Globus pallidus (tissue), 1 donor: Measurements from ENCODE around the gene JPH2.

Experiments used
- DNase-seq: peaks from one replicate; pipeline ENCODE4 v3.0.0-alpha.2; 2015; ENCODE audit warnings: low spot score

Gene JPH2

DNA sequence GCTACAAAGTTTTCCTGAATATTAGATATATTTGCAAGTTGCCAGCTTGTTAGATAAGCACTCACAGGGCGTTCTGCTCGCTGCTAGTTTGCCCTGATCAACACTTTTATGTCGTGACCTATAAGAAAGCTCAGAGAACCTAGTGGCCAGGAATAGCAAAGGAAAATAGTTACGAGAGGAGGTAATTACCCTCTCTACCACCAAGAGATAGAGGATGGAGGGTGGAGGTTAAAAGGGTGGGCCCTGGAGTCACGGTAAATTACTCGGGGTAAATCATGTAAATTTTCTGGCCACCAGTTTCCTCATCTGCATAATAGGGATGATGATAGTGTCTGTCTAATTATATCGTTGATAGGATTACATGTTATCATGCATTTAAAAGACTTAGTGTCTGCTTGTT, 87.2 kb downstream of the JPH2 start:
- no peak for DNase-seq

DNA sequence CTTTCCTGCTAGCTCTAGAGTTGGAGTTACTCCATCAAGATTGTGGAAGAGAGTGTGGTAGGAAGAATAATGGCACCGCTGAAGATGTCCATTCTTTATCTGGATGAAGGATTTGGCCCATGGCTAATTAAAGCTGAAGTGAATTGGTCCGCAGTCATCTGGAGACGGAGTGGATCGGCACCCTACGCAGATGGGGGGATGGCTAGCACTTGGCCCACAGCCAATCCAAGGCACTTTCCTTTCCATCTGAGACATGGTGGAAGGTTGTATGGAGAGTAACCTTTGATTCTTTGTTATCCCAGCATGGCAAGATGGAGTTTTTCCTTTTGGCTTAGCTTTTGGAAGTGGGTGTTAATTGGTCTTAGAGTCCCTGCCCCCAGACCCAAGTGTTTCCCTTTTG, 88.3 kb downstream of the JPH2 start:
- DNase-seq, result no peak

DNA sequence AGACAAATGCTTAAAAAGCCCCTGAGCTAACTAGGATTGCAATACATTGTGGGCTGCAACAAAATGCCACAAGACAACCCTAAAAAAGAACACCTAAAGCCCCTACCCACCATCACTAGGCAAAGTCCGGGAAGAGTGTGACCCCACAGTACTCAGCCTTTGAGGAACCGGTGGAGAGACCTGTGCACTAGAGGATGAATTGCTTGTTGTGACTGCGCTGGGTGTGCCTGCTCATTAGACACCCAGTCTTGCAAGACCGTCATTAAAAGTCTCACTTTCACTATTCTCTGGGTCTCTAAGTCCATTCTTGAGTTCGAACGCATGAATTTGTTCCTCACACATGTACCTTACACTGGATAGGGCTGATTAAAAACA, 88.7 kb downstream of the JPH2 start:
- DNase-seq, result no peak

DNA sequence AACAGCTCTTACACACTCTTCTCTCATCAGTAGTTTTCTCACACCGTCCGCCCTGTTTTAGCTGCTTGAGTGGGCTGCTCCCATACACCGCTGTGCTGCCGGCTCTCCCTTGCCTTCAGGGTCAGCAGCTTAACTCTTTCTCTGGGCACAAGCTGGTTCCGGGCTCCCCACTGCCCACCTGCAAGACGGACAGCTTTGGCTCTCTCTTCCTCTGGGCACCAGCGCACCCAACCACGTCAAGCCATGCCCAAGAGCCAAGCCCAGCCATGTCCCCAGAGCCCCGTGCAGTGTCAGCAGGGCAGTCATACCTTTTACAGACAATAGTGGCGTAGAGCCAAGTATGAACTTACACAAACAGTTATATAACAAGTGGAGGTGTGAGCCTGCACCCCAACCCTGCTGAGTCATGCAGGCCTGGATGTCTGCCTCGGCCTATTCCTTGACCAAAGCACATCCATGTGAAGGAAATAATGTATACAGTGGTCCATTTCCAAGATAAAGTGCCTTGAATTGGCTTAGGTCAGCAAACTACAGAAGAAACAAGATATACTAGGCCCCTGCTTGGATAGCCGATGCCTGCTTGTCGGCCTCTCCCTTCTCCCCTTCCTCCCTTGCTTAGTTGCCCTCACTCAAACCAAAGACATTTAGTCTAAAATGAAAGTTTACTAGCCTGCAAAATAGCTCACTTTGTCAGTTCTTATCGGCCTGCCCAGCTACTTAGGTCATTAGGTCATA, 89.3 kb downstream of the JPH2 start:
- no peak for DNase-seq

DNA sequence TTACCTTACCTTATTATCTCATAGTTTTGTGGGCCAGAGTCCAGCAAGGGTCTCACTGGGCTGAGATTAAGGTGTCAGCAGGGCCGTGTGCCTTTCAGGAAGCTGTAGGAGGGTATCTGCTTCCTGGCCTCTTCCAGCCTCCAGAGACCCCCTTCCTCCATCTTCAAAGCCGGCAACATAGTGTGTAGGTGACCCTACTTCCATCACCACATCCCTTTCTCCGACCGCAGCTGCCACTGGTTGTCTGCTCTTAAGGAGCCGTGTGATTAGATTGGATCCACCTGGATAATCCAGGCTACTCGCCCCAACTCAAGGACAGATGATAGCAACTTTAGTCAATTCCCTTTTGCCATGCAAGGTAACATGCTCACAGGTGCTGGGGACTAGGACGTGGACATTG, 91.2 kb downstream of the JPH2 start:
- DNase-seq, result no peak

DNA sequence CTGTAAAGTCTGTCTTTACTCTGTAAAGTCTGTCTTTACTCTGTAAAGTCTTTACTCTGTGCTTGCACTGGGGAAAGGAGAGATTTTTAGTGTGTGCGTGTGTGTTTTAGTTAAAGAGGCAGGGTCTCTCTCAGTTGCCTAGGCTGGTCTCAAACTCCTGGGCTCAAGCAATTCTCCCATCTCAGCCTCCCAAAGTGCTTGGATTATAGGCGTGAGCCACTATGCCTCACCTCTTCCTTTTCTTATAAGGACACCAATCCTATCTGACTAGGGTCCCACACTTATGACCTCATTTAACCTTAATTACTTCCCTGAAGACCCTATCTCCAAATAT, 93.8 kb downstream of the JPH2 start:
- no peak for DNase-seq

DNA sequence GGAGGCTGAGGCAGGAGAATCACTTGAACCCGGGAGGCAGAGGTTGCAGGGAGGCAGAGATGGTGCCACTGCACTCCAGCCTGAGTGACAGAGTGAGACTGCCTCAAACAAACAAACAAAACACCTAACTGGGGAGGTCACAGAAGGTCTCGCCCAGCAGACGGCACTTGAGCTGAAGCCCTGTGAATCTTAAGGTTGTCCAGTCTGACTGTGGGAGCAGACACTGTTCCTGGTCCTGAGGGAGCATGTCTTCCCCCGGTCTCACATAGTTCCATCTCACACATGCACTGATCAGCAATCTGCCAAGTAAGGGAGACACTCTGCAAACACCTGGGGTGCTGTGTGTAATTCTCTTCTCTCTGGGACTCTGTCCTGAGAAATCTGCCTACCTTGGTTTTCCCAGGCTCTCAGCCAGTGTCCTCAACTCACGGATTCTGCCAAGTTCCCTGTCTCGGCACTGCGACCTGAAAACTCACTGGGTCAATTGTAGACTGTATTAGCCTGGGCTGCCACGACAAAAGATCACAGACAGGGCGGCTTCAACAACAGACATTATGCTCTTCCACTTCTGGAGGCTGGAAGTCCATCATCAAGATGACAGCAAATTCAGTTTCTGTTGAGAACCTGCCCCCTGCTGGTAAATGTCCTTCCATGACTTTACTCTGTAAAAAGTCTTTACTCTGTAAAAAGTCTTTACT, 94.3 kb downstream of the JPH2 start:
- DNase-seq, result no peak

DNA sequence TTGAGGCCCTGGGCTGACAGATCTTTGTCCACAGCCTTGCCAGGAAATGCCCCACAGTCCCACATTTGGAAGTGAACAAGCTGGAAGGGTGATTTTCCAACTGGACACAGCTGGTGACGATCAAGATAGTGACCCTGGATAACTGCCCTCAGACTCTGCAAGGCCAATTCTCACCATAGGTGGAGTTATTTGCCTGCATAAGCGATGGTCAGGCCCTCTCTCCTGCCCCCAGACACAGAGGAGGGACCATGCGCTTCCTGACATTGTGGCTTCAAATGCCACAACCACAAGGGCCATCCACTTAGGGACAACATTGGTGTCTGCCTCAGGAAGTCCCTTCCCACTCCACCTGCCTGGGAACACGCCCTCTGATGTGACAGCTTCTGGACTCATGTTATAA, 96.0 kb downstream of the JPH2 start:
- DNase-seq, result no peak

DNA sequence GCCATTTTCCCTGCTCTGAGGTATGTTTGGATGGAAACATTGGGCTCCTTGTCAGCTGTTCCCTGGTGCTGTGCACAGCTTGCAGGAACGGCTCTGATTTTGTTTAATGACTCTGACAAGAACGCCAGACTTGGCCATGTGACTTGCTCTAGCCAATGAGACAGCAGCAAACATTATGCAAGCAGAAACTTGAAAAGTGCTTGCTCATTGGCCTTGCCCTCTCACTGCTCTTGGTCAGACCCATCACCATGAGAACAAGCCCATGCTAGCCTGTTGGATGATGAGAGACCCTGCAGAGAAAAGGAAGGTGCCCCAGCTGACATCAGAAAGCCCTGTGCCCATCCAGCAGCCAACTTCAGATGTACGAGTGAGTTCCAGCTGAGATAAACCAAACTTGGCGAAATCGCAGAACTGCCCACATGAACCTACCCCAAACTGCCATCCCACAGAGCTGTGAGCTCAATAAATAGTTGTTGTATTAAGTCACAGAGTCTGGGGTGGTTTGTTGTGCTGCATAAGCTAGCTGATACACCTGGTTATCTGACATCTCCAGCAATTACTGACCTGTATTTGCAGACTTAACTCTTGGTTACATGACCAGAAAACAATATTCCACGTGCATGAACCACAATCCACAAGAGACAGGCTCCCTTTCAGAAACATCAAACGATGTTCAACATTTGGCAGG, 96.9 kb downstream of the JPH2 start:
- no peak for DNase-seq

DNA sequence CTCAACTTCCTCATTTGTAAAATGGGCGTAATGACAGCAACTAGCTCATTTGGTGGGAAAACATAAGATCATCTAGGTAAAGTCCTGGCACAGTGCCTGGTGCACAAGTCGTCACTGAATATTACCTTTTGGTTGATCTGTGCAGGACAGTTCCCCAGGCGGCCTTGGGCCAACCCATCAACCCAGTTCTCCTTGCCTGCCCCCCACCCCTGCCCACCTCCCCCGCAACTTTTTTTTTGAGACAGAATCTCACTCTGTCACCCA, 99.2 kb downstream of the JPH2 start:
- DNase-seq, result no peak

DNA sequence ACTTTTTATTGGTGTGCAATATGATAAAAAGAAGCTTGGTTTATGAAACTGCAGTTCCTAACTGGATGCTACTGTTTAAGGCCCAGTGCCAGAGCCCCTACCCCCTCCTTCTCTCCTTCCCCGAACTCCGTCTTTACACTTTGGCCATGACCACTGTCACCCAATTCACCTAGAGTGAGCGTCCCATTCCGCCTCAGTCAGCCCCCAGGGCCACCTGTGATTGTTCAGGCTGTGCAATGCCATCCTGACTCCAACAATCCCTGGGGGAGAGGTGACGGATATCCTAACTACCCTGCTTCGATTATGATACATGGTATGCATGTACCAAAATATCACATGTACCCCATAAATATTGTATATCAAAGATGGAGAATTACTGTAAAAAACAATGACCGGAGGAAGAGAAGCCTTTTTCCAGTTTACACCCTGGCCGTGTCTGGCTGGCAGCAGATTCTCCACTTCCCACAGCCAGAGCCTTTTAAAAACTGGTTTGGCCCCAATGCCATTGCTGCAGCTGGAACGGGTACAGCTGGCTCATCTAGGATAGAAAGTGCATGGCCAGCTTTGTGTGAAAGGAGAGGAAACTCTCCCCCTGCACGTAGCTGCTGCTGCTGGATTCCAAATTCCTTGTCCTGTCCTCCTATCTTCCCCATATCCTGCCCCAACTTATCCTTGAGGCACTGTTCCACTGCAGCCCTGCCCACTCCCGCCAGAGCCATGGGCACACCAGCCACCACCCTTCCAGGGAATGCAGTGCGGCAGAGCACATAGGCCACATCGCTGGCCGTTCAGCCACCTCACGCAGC, 99.7 kb downstream of the JPH2 start:
- DNase-seq, result peak; percentile 20

DNA sequence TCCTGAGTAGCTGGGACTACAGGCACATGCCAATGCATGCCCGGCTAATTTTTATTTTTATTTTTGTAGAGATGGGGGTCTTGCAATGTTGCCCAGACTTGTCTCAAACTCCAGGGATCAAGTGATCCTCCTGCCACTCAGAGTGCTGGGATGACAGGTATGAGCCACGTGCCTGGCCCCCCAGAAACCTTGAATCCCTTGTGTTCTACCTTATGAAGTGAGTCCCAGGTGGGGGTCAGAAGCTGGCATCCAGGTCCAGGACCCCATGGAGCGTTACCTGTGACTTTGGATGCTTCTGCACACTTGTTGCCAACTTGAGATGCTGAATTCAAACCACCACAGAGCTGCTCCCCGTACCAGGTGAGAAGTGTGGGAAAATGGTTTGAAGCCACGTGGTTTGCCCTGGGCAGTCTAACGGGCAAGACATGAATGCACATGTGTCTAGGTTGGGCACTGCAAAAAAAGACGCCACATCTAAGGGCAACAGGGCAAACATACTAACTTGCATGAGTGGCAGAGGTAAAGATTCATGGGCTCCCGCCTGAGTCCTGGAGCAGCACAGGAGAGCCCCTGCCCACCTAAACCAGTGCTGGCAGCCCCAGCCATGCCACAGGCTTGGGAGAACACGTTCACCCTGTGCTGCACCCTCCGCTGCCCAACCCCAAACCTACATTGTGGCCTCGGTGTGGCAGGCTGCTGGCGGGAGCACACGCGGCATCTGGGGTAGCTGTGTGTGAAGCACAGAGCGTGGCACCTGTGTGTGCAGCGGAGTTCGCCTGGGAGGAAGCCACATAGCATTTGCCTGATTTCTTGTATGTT, 101.2 kb downstream of the JPH2 start:
- no peak for DNase-seq

DNA sequence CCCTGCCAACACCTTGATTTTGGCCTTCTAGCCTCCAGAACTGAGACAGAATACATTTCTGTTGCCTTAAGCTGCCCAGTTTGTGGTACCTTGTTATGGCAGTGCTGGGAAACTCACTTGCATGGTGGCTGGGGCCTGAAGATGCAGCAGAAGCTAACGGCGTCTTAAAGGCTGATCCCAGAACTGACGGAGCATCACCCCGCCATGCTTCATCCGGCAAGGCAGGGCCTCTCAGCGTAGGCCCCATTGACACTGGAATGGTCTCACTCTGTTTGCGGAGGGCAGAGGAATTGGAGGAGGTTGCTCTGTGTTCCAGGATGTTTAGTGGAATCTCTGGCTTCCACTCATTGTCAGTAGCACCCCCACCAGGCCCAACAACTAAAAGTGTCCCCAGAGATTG, 102.1 kb downstream of the JPH2 start:
- DNase-seq, result no peak

DNA sequence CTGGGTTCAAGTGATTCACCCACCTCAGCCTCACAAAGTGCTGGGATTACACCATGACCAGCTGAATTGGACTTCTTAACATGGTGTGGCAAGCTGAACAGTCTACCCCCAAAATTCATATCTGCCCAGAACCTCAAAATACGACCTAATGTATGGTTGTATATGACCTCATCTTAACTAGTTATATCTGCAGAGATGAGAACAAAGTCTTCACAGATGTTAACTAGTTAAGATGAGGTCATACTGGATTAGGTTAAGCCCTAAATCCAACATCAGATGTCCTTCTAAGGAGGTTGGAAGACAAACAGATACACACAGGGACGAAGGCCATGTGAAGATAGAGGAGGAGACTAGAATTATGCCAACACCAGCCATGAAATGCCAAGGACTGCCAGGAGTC, 102.5 kb downstream of the JPH2 start:
- DNase-seq, result no peak

DNA sequence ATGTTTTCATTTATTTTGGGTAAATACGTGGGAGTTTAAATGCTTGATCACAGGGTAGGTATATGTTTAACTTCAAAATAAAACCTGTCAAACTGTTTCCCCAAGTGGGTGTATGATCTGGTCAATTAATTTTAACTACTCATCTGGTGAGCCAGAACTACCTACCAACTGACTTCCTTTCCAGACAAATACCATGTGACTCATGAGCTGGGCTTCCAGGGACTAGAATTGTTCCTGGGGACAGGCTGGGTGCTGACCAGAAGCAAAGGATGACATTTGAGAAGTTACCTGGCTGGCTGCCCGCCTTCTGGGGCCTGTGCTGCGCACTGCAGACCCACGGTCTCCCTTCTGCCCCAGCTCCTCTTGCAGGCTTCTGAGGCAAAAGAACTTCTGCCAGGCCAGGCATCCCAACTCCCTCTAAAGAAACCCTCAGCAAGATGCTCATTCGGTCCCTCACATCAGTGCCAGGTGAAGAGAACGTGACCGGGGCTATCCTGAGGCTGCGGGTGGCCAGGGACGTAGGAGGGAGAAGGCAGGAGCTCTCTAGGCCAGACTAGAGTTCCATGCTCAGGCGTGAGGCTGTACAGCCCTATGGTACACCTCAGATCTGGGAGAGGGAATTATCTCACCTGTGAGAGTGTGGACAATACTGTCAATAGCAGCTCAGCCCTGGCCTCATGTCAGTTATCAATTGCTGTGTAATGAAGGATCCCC, 103.6 kb downstream of the JPH2 start:
- DNase-seq, result no peak

DNA sequence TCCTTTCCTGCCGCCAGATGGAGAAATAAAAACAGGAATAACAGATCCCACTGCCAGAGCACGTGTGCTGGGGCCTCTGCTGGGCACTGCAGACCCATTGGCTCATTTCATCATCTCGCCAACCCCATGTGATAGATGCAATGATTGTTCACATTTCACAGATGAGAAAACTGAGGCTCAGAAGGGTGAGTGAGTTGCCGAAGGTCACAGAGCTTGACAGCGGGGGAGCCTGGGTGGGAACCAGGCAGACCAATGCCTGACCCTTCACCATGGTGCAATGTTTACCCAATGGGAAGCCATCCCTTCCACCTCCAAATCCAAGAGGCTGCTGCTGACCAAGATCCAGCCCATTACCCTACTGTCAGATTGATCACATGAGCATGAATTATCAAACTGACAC, 105.1 kb downstream of the JPH2 start:
- DNase-seq, result no peak

DNA sequence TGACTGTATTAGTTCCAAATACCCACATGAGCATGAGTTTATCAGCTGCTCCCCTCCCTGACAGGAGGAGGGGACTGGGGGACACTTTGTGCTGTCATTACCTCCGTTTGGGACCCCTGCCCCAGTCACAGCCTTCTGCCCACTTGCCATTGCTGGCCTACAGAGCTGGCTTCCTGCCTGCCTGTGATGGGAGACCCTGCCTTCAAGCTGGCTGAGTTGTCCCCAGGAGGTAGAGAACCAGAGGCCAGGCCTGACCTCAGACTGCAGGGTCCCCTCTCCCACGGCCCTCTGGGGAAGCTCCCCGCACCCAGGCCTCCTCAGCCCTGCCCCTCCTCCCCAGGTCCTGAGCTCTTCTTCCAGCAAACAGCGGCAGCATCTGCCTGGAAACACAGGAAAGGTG, 105.5 kb downstream of the JPH2 start:
- no peak for DNase-seq

DNA sequence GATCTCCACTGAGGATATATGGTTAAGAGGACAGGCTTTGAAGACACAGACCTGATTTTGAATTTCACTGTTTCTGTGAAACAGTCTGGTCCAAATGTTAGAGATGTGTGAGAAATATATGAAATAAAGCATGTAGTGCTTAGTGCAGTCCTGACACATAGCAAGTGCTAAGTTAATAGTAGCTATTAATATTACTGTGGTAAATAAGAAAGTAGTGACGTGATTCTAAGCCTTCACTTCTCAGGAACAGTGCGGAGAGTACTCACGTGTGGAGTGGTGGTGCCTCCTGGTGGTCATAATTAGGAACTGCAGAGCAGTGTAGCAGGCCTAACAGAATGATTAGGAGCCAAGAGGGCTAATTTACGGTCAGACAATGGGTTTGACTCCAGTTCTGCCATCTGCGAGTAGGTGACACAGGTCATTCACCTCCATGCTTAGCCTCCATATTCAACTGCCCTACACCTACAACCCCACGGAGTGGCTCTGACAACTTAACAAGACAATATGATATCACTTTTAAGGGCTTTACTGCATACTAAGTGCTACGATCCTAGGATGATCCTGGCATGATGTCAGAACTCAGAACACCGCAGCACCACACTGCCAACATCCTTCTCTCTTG, 106.2 kb downstream of the JPH2 start:
- DNase-seq, result peak; percentile 70

DNA sequence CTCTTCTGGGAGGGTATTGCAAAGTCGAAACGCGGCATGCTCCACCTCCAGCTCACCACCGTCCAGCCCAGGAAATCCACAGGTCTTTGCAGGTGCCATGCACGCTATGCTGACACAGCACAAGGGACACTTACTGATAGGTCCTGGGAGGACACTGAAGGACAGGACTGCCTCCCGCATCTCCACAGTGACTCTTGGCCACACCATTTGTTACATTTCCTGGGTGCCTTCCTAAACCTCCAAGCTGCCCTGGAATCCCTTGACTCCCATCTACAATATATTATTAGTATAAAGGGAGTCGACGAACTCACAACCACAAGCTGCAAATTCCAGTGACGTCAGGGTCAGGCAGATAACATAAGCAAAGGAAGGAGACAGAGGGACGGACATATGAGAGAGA, 106.9 kb downstream of the JPH2 start:
- no peak for DNase-seq

DNA sequence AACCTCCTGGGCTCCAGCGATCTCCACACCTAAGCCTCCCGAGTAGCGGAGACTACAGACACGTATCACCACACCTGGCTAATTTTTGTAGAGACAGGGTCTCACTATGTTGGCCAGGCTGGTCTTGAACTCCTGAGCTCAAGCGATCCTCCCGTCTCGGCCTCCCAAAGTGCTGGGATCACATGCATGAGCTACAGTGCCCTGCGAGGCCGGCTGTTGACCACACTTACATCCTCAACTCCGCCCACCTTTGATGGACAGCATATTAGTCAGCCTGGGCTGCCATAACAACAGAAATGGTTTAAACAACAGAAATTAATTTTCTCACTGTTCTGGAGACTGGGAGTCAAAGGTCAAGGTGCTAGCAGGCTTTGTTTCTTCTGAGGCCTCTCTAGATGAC, 107.7 kb downstream of the JPH2 start:
- no peak for DNase-seq

DNA sequence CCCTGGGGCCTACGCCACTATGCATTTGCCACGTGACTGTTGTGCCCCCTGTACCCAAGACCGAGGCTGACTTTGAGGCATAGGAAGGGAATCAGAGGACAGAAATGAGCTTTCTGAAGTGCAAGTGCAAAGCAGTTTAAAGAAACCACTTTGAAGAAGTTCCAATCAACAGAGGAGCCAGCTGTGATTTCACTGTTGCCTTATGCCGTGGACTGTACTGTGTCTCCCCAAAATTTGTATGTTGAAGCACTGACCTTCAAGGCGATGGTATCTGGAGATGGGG, 111.1 kb downstream of the JPH2 start:
- DNase-seq, result no peak
